IMR-90 (cell line): ENCODE data around the gene BPTF. TPM values are rescaled to one million over a fixed set of nuclear protein-coding genes. Genes with fewer than 3 reads are reported as not detected.

Experiments
- ATAC-seq: fragments of 200-7000 bp; cut with Tn5 transposase; 2 replicates; pipeline ENCODE4 v1.9.1; 2020; ENCODE audit warnings: low read depth, mild to moderate bottlenecking, moderate library complexity
- BruUV-seq: library from RNA; stranded (reverse); fragments of 400-500 nt; replicated peaks from 2 replicates; lab custom pipeline; 2021; lab: Mats Ljungman, UMichigan
- CTCF ChIA-PET: fragments of 300-600 bp; formaldehyde crosslinking; extraction: SDS; loops from one replicate; lab custom pipeline; 2021; ENCODE audit warnings: antibody characterized with exemption; lab: Yijun Ruan, JAX
- POLR2A ChIA-PET: fragments of 300-600 bp; sonication (Branson Sonifier 250); formaldehyde crosslinking; loops from one replicate; lab custom pipeline; 2022; ENCODE audit warnings: antibody characterized with exemption; ENCODE audit not compliant: unreplicated experiment; lab: Charles Lee
- DNase-seq: peaks from one replicate; pipeline ENCODE4 v3.0.0; 2013
- H2AFZ ChIP-seq: replicated peaks from 2 replicates; pipeline ENCODE3; 2013; ENCODE audit warnings: low read length, mild to moderate bottlenecking; ENCODE audit not compliant: poor library complexity
- H2AK5ac ChIP-seq: 2 replicates; pipeline ENCODE4 v1.6.1; 2013; ENCODE audit warnings: low read depth, low read length, inconsistent platforms
- H2AK9ac ChIP-seq: replicated peaks from 2 replicates; pipeline ENCODE3; 2013; ENCODE audit warnings: mild to moderate bottlenecking, low read depth, low read length, moderate library complexity; ENCODE audit not compliant: poor library complexity
- H2BK120ac ChIP-seq: 2 replicates; pipeline ENCODE4 v1.6.1; 2013; ENCODE audit warnings: low read depth, low read length, inconsistent platforms
- H2BK15ac ChIP-seq: 3 replicates; pipeline ENCODE4 v1.6.1; 2013; ENCODE audit warnings: low read depth, low read length, inconsistent platforms
- H2BK20ac ChIP-seq: 2 replicates; pipeline ENCODE4 v1.6.1; 2013; ENCODE audit warnings: low read depth, mild to moderate bottlenecking, inconsistent platforms, low read length, moderate library complexity
- H2BK5ac ChIP-seq: 2 replicates; pipeline ENCODE4 v1.6.1; 2013; ENCODE audit warnings: mild to moderate bottlenecking, low read depth, low read length, inconsistent platforms; ENCODE audit not compliant: poor library complexity, severe bottlenecking
- H3K14ac ChIP-seq: replicated peaks from 2 replicates; pipeline ENCODE4 v1.6.1; 2013; ENCODE audit warnings: low read depth, low read length, inconsistent platforms
- H3K18ac ChIP-seq: 2 replicates; pipeline ENCODE4 v1.6.1; 2013; ENCODE audit warnings: low read depth, low read length, control low read depth
- H3K23ac ChIP-seq: 2 replicates; pipeline ENCODE4 v1.6.1; 2013; ENCODE audit warnings: low read depth, low read length, inconsistent platforms
- H3K27ac ChIP-seq: 2 replicates; pipeline ENCODE4 v1.5.1; 2013; ENCODE audit warnings: mild to moderate bottlenecking, control low read depth, low read length; ENCODE audit not compliant: insufficient read depth
- H3K27me3 ChIP-seq: 2 replicates; pipeline ENCODE4 v1.6.1; 2013; ENCODE audit warnings: low read length; ENCODE audit not compliant: control insufficient read depth, insufficient read depth
- H3K36me3 ChIP-seq: 2 replicates; pipeline ENCODE4 v1.6.1; 2013; ENCODE audit warnings: low read length, mixed read lengths; ENCODE audit not compliant: control insufficient read depth, insufficient read depth
- H3K4ac ChIP-seq: 2 replicates; pipeline ENCODE4 v1.6.1; 2013; ENCODE audit warnings: low read depth, low read length, inconsistent platforms
- H3K4me1 ChIP-seq: 2 replicates; pipeline ENCODE4 v1.6.1; 2013; ENCODE audit warnings: low read length, mixed read lengths; ENCODE audit not compliant: control insufficient read depth, insufficient read depth
- H3K4me2 ChIP-seq: 2 replicates; pipeline ENCODE4 v1.6.1; 2013; ENCODE audit warnings: low read depth, mild to moderate bottlenecking, control low read depth, low read length, moderate library complexity
- H3K4me3 ChIP-seq: 2 replicates; pipeline ENCODE4 v1.5.1; 2013; ENCODE audit warnings: low read depth, mild to moderate bottlenecking, control low read depth, low read length, moderate library complexity; ENCODE audit not compliant: insufficient read depth
- H3K56ac ChIP-seq: 2 replicates; pipeline ENCODE4 v1.6.1; 2013; ENCODE audit warnings: low read length, inconsistent platforms; ENCODE audit not compliant: insufficient read depth; ENCODE audit errors: extremely low read depth
- H3K79me1 ChIP-seq, 2 experiments: 2 replicates each; pipeline ENCODE4 v1.6.1; 2013; ENCODE audit warnings: low read length in 2 of 2, inconsistent platforms in 1 of 2, low read depth in 1 of 2
- H3K9ac ChIP-seq: 2 replicates; pipeline ENCODE4 v1.6.1; 2013; ENCODE audit warnings: low read depth, low read length, control low read depth
- H3K9me1 ChIP-seq: 2 replicates; pipeline ENCODE4 v1.6.1; 2013; ENCODE audit warnings: low read length, inconsistent platforms; ENCODE audit not compliant: insufficient read depth
- H3K9me3 ChIP-seq: 2 replicates; pipeline ENCODE4 v1.6.1; 2013; ENCODE audit warnings: low read length; ENCODE audit not compliant: control insufficient read depth, insufficient read depth
- H4K20me1 ChIP-seq: 2 replicates; pipeline ENCODE4 v1.6.1; 2013; ENCODE audit warnings: low read length, inconsistent platforms; ENCODE audit not compliant: insufficient read depth
- H4K5ac ChIP-seq: 2 replicates; pipeline ENCODE4 v1.6.1; 2013; ENCODE audit warnings: mild to moderate bottlenecking, low read depth, low read length, control low read depth
- H4K8ac ChIP-seq, 2 experiments: 2 replicates each; pipeline ENCODE4 v1.6.1; 2013; ENCODE audit warnings: low read depth in 2 of 2, low read length in 2 of 2, control low read depth in 1 of 2, inconsistent platforms in 1 of 2
- H4K91ac ChIP-seq: 2 replicates; pipeline ENCODE4 v1.6.1; 2013; ENCODE audit warnings: low read depth, low read length, inconsistent platforms; ENCODE audit not compliant: insufficient read depth
- BHLHE40 ChIP-seq: fragments of 150-350 bp; IDR thresholded peaks from 2 replicates; pipeline ENCODE4 v1.6.1; 2016; ENCODE audit warnings: mild to moderate bottlenecking, low read depth, low read length
- FOS ChIP-seq: fragments of 150-350 bp; IDR thresholded peaks from 2 replicates; pipeline ENCODE4 v1.6.1; 2016; ENCODE audit warnings: low read depth, low read length
- MAFK ChIP-seq: IDR thresholded peaks from 2 replicates; pipeline ENCODE4 v1.6.1; 2012; ENCODE audit warnings: low read depth, low read length, improper control_type of control experiment
- RAD21 ChIP-seq: IDR thresholded peaks from 2 replicates; pipeline ENCODE4 v1.6.1; 2012; ENCODE audit warnings: low read length, improper control_type of control experiment
- RFX5 ChIP-seq: IDR thresholded peaks from 2 replicates; pipeline ENCODE4 v1.8.0; 2012; ENCODE audit warnings: low read depth, mild to moderate bottlenecking, low read length, moderate library complexity
- SMC3 ChIP-seq: fragments of 150-350 bp; IDR thresholded peaks from 2 replicates; pipeline ENCODE4 v1.6.1; 2016; ENCODE audit warnings: low read depth, mild to moderate bottlenecking, antibody characterized with exemption, low read length, moderate library complexity
- USF2 ChIP-seq: fragments of 150-350 bp; IDR thresholded peaks from 2 replicates; pipeline ENCODE4 v1.6.1; 2017; ENCODE audit warnings: mild to moderate bottlenecking, antibody characterized with exemption, low read length, low read depth
- WGBS, 2 experiments: methylation state at CpG; one replicate each; pipeline versions ENCODE4 v1.1.5 to v1.1.7; 2013; ENCODE audit warnings: missing lambda C conversion rate in 2 of 2; ENCODE audit not compliant: insufficient read length in 1 of 2; ENCODE audit errors: extremely low coverage in 2 of 2; 5-methylcytosine and 5-hydroxymethylcytosine counted together
- dilution Hi-C: fragments of 300-500 bp; cut with HindIII; formaldehyde crosslinking; loops from one replicate; pipeline ENCODE4 v1.14.3; 2018; ENCODE audit warnings: low sequenced_read_pairs; ENCODE audit not compliant: unreplicated experiment
- in situ Hi-C: fragments of 300-500 bp; cut with MboI; formaldehyde crosslinking; loops from 3 replicates; pipeline ENCODE4 v1.14.3; 2019; ENCODE audit warnings: low sequenced_read_pairs, inconsistent platforms, mixed read lengths
- intact Hi-C: fragments of 100-400 bp; cut with micrococcal nuclease; formaldehyde crosslinking; loops from 2 replicates; pipeline ENCODE4 v1.10.0; 2022
- polyA plus RNA-seq, 3 experiments: library from polyadenylated mRNA; depleted of rRNA; stranded (reverse); fragments of >200 nt; gene quantifications; 2 replicates each; pipeline ENCODE4 v1.2.3, GENCODE V29; 2012; ENCODE audit warnings: low replicate concordance in 1 of 3
- total RNA-seq: library from RNA; depleted of rRNA; stranded (reverse); fragments of >200 nt; gene quantifications from 2 replicates; pipeline ENCODE4 v1.2.3, GENCODE V29; 2012

BPTF gene
- total and polyA plus RNA-seq, 2 of the 4 experiments (the other 2 are of a cell fraction), result 32.3 to 35.7 TPM

GRCh38 chr17:67836205-67836987, 11.1 kb downstream of the BPTF start:
- TF ChIP-seq RFX5, result no peak
- TF ChIP-seq SMC3, result no peak
- TF ChIP-seq USF2, result 0 out of 2 replicates have a peak, but pooled peaks have one; percentile 42
- TF ChIP-seq MAFK, result no peak
- no peak for TF ChIP-seq BHLHE40
- no peak for TF ChIP-seq RAD21
- no peak for TF ChIP-seq FOS
- Histone ChIP-seq H2BK120ac (peak overlapping the region; percentile 38; the same call in 1 of the 2 replicates), H3K14ac (0 out of 2 replicates have a peak overlapping the region, but pooled peaks have one; percentile 10), H2AFZ (no peak overlapping the region), H4K91ac (no peak overlapping the region), H3K18ac (peak overlapping the region; percentile 13; the same call in 1 of the 2 replicates), H3K27me3 (no peaks in the 10 kb centered on the region), H3K9ac (peak overlapping the region; percentile 43; the same call in 1 of the 2 replicates), H3K4me2 (peak overlapping the region; percentile 81; the same call in 1 of the 2 replicates), H3K9me1 (peaks cover 9% of the 10 kb centered on the region), H2BK15ac (no peak overlapping the region), H3K4me3 (no peak overlapping the region), H2BK5ac (peak overlapping the region; percentile 63), H4K5ac (no peak overlapping the region), H3K36me3 (peaks cover 2% of the 10 kb centered on the region; the same call in 1 of the 2 replicates), H3K27ac (peak overlapping the region; percentile 13; the same call in 1 of the 2 replicates), H4K8ac (no peak overlapping the region), H3K4me1 (peaks cover 7% of the 10 kb centered on the region), H3K56ac (no peak overlapping the region), H3K4ac (peak overlapping the region; percentile 21; the same call in 1 of the 2 replicates), H3K9me3 (no peaks in the 10 kb centered on the region), H2AK9ac (no peak overlapping the region), H3K23ac (peak overlapping the region; percentile 28; the same call in 1 of the 2 replicates), H2BK20ac (no peak overlapping the region), H4K20me1 (peaks cover 34% of the 10 kb centered on the region), H3K79me1 (peaks cover 20 to 49% of the 10 kb centered on the region in 2 experiments), H2AK5ac (no peak overlapping the region)
- dilution Hi-C loops (no loop called here), in situ Hi-C loops (no loop called here), intact Hi-C loops (loop anchor here (5.0 kb wide), 1 partner anchor 36 kb away; no protein-coding TSS in a partner anchor)
- ATAC-seq (peak; percentile 81), DNase-seq (peak; percentile 77)
- BruUV-seq, result no TSS peak
- WGBS, 2 experiments, result no CpG with 5 or more reads among the region's 4 CpGs
- ChIA-PET CTCF (no interaction called here), POLR2A (no interaction called here)
